Muscle of leg (tissue), 16 donors: ENCODE measurements around the gene STK26. TPM values are rescaled to one million over a fixed set of nuclear protein-coding genes. Genes with fewer than 3 reads are reported as not detected.

Experiments
- DNase-seq: peaks from one replicate; pipeline ENCODE4 v3.0.0; 2013
- H3K27ac ChIP-seq: one replicate; pipeline ENCODE4 v1.5.1; 2013; ENCODE audit warnings: mild to moderate bottlenecking, low read length, control low read depth
- H3K27me3 ChIP-seq: one replicate; pipeline ENCODE4 v1.6.1; 2013; ENCODE audit warnings: low read length; ENCODE audit not compliant: control insufficient read depth, insufficient read depth
- H3K36me3 ChIP-seq: one replicate; pipeline ENCODE4 v1.6.1; 2013; ENCODE audit warnings: low read length; ENCODE audit not compliant: control insufficient read depth, insufficient read depth
- H3K4me1 ChIP-seq: one replicate; pipeline ENCODE4 v1.6.1; 2013; ENCODE audit warnings: low read length; ENCODE audit not compliant: control insufficient read depth, insufficient read depth
- H3K4me3 ChIP-seq: one replicate; pipeline ENCODE4 v1.5.1; 2013; ENCODE audit warnings: low read length, control low read depth
- H3K9me3 ChIP-seq: replicated peaks from 2 replicates; pipeline ENCODE4 v1.6.1; 2013; ENCODE audit warnings: low read depth, low read length; ENCODE audit not compliant: control insufficient read depth
- WGBS: methylation state at CpG from one replicate; pipeline ENCODE4 v1.1.5; 2013; ENCODE audit warnings: missing lambda C conversion rate; ENCODE audit not compliant: insufficient coverage; 5-methylcytosine and 5-hydroxymethylcytosine counted together
- long read RNA-seq, 11 donors: transcript quantifications; one replicate each; lab custom pipeline, GENCODE V29; 2026
- polyA plus RNA-seq, 8 donors: library from polyadenylated mRNA; unstranded; fragments of 120-200 nt; gene quantifications; one replicate each; pipeline versions ENCODE4 v1.2.1 to v1.2.3, GENCODE V29; 2013; ENCODE audit warnings: inconsistent platforms in 1 of 8, low replicate concordance in 1 of 8; ENCODE audit not compliant: insufficient read length in 8 of 8, insufficient read depth in 1 of 8
- total RNA-seq: library from RNA; stranded (reverse); fragments of 120-200 nt; gene quantifications from one replicate; pipeline ENCODE4 v1.2.4, GENCODE V29; 2013

Gene STK26
- total RNA-seq (65.7 TPM), polyA plus RNA-seq (10 to 100 TPM; 40.8 to 73.3 (median 55.7) TPM)
- long read RNA-seq, donor 1, partial matches to known transcripts = 8 of 11 reads
- long read RNA-seq, donor 1, other reads (novel, unspliced or antisense) = 0 of 11 reads
- long read RNA-seq, donor 2, partial matches to known transcripts = 0 of 1 reads
- long read RNA-seq, donor 2, other reads (novel, unspliced or antisense) = 0 of 1 reads
- long read RNA-seq, donor 3, partial matches to known transcripts = 0 of 4 reads
- long read RNA-seq, donor 3, other reads (novel, unspliced or antisense) = 0 of 4 reads
- long read RNA-seq, donor 4, partial matches to known transcripts = 0 of 2 reads
- long read RNA-seq, donor 4, other reads (novel, unspliced or antisense) = 0 of 2 reads
- long read RNA-seq, donor 5, transcript STK26-202 (12 exons, 3,288 nt) = major isoform, 25 of 76 reads
- long read RNA-seq, donor 5, partial matches to known transcripts = 50 of 76 reads
- long read RNA-seq, donor 5, other reads (novel, unspliced or antisense) = 0 of 76 reads
- long read RNA-seq, donor 6, transcript STK26-202 (12 exons, 3,288 nt) = major isoform, 5 of 6 reads
- long read RNA-seq, donor 6, partial matches to known transcripts = 0 of 6 reads
- long read RNA-seq, donor 6, other reads (novel, unspliced or antisense) = 0 of 6 reads
- long read RNA-seq, donor 7, transcript STK26-202 (12 exons, 3,288 nt) = major isoform, 7 of 7 reads
- long read RNA-seq, donor 7, partial matches to known transcripts = 0 of 7 reads
- long read RNA-seq, donor 7, other reads (novel, unspliced or antisense) = 0 of 7 reads
- long read RNA-seq, donor 8, transcript STK26-202 (12 exons, 3,288 nt) = major isoform, 8 of 106 reads
- long read RNA-seq, donor 8, partial matches to known transcripts = 98 of 106 reads
- long read RNA-seq, donor 8, other reads (novel, unspliced or antisense) = 0 of 106 reads
- long read RNA-seq, donor 9, transcript STK26-202 (12 exons, 3,288 nt) = major isoform, 5 of 23 reads
- long read RNA-seq, donor 9, partial matches to known transcripts = 17 of 23 reads
- long read RNA-seq, donor 9, other reads (novel, unspliced or antisense) = 0 of 23 reads
- long read RNA-seq, donor 10, transcript STK26-202 (12 exons, 3,288 nt) = major isoform, 9 of 10 reads
- long read RNA-seq, donor 10, partial matches to known transcripts = 0 of 10 reads
- long read RNA-seq, donor 10, other reads (novel, unspliced or antisense) = 0 of 10 reads
- long read RNA-seq, donor 11, transcript STK26-202 (12 exons, 3,288 nt) = major isoform, 7 of 7 reads
- long read RNA-seq, donor 11, partial matches to known transcripts = 0 of 7 reads
- long read RNA-seq, donor 11, other reads (novel, unspliced or antisense) = 0 of 7 reads

DNA sequence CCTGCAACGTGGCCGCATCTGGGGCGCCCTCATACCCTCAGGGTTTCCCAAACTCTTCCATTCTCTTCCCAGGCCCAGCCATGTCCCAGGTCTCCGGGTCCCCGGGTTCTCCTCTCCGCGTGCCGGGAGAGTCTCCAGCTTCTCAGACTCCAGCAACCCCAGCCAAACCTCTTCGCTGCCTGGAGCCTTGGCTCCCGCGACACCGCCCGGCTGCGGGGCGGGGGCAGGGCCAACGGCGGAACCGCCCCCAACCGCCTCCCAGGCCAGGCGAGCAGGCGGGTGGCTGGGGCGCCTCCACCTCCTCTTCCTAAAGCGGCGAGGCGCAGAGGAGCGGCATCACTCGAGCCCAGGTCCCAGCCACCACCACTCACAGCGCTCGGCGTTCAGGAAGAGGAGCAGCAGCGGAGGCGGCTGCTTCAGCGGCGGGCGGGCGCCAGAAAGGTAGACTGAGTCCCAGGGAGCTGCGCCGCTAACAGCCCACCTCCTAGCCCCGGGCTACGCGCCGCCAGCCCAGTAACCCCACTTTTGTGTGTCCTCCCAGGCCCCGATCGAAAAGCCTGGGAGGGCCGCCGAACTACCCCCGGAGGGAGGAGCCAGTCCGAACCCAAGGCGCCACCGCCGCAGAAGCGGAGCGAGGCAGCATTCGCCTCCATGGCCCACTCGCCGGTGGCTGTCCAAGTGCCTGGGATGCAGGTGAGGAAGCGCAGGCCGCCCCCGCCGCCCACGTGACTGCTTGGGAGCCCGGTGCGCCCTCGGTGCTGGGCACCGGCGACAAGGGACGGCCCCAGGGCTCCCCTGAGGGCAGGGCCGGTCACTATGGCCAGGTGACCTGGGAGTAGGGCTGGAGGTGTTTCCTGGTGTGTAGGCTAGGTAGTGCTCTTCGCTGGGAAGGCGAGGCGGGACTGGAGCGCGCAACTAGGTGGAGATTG is at the start of gene STK26:
TSS of gene STK26 (plus strand) at position 336 of the 929 bp plus-strand sequence. CDS start at position 652, 316 bp downstream.
- Histone ChIP-seq H3K4me3 (peak within 1 kb of the TSS; percentile 77), H3K27ac (peak within 1 kb of the TSS; percentile 79), H3K9me3 (no peaks in the 10 kb centered on the region), H3K27me3 (peaks cover 39% of the 10 kb centered on the region), H3K36me3 (no peaks in the 10 kb centered on the region), H3K4me1 (peaks cover 7% of the 10 kb centered on the region)
- DNase-seq = peak; percentile 88
- WGBS = 25% methylated on average over 70 of the region's 73 CpGs

DNA sequence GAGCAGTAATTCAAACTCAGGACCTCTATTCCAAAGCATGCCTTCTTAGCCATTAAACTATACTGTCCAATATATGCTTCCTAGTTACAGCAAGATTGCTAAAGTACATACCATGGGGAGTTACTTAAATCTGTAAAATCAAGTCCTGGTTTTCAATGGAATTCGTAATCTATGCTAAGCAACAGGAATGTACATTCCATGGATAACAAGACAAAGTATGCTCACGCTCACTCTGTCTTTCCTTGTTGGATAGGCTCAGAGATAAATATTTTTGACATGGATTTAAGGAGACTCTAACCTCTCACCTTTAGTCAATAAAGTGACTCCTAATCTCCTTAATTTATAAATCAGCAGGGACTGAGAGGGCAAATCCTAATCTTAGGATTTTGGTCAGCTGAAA is 47.3 kb upstream of the STK26 start:
- WGBS = no CpG with 5 or more reads among the region's 2 CpGs
- H3K27ac ChIP-seq = no peak overlapping the region
- H3K9me3 ChIP-seq = no peaks in the 10 kb centered on the region
- H3K27me3 ChIP-seq = peaks cover 20% of the 10 kb centered on the region
- DNase-seq = no peak
- no peak overlapping the region for H3K4me3 ChIP-seq
- H3K4me1 ChIP-seq = no peaks in the 10 kb centered on the region
- H3K36me3 ChIP-seq = no peaks in the 10 kb centered on the region

- Histone ChIP-seq H3K36me3 (no peaks in the 10 kb centered on the region), H3K27me3 (peaks cover 15% of the 10 kb centered on the region), H3K27ac (no peak overlapping the region)
These were observed 45.5 kb upstream of the STK26 start for GRCh38 chrX:131977619-131978018.

GRCh38 chrX:131979116-131979515 is 44.0 kb upstream of the STK26 start:
- no peaks in the 10 kb centered on the region for H3K4me1 ChIP-seq
- no peaks in the 10 kb centered on the region for H3K9me3 ChIP-seq
- H3K27me3 ChIP-seq = peaks cover 15% of the 10 kb centered on the region
- DNase-seq = no peak
- H3K4me3 ChIP-seq = no peak overlapping the region
- H3K36me3 ChIP-seq = no peaks in the 10 kb centered on the region
- no peak overlapping the region for H3K27ac ChIP-seq

More at GRCh38 chrX:131977619-131978018, 45.5 kb upstream of the STK26 start:
- Histone ChIP-seq H3K4me3 (no peak overlapping the region), H3K4me1 (no peaks in the 10 kb centered on the region), H3K9me3 (no peaks in the 10 kb centered on the region)
- WGBS = 68% methylated on average over 2 of the region's 3 CpGs
- no peak for DNase-seq

DNA sequence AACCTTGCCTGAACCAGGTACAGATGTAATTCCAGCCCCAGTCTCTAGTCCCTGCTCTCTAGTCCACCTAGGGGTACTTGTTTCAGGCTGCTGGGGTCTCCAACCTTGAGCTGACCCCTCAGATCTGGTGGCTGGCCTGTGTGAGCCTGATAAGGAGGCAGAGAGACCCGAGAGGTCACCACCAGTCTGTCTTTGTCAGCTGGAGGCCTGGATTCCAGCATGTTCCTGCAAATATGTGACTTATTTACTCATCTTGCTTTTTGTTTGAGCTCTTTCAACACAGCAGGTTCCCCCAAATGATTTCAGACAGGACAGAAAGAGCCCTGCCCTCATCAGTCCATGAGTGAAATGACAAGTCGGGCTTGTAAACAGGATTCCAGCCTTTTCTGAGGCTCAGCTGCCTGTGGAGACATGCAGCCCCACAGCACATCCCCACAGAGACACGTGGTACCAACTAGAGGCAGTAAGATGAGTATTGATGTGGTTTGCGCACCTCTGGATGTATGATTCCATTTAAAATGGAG is 37.5 kb upstream of the STK26 start:
- Histone ChIP-seq H3K4me1 (peaks cover 2% of the 10 kb centered on the region), H3K4me3 (no peak overlapping the region), H3K9me3 (no peaks in the 10 kb centered on the region), H3K27me3 (peaks cover 24% of the 10 kb centered on the region), H3K36me3 (no peaks in the 10 kb centered on the region), H3K27ac (no peak overlapping the region)
- WGBS = 67% methylated on average over 4 of the region's 4 CpGs
- no peak for DNase-seq

GRCh38 chrX:131987252-131987651 is 35.9 kb upstream of the STK26 start:
- Histone ChIP-seq H3K36me3 (no peaks in the 10 kb centered on the region), H3K9me3 (no peaks in the 10 kb centered on the region), H3K4me1 (peaks cover 2% of the 10 kb centered on the region), H3K4me3 (no peak overlapping the region), H3K27me3 (peaks cover 22% of the 10 kb centered on the region), H3K27ac (no peak overlapping the region)
- 46% methylated on average over 3 of the region's 5 CpGs for WGBS
- DNase-seq = peak; percentile 19

DNA sequence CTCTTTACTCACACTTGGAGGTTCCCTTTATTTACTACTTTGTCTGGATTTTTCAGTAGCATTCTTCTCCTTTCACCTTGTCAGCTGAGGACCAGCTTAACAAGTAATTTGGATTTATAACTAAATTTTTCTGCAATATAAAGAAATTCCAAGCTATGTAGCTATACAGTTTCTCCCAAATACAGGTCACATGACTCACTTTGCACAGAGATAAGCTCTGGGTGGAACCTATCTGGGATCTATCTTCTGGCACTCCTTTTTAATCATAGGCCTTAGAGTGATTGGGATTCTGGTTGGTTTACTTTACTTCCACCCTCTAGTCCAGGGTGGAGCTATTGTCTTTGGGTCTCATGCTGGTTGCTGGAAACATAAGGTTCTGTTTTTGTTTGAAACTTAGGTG is 34.9 kb upstream of the STK26 start:
- Histone ChIP-seq H3K4me3 (no peak overlapping the region), H3K36me3 (no peaks in the 10 kb centered on the region), H3K9me3 (no peaks in the 10 kb centered on the region), H3K27me3 (peaks cover 22% of the 10 kb centered on the region), H3K4me1 (peaks cover 2% of the 10 kb centered on the region), H3K27ac (no peak overlapping the region)
- no peak for DNase-seq

DNA sequence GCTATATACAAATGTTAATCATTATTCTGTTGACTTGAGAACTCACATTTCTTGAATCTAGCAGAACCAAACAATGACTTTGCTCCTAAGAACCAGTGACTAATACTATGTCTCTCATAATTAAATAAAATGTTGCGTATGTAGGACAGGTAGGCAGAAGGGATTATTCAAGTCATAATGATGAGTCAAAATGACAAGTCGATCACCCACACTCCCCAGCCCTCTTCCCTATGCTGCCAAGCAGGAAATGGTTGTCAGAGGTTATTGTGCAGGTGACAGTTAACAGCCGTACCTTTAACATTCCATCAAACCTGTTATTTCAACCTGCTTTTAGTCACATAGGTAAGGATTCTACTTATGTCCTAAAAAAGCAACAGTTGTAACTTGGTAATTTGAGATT is 22.0 kb upstream of the STK26 start:
- H3K36me3 ChIP-seq = no peaks in the 10 kb centered on the region
- H3K9me3 ChIP-seq = no peaks in the 10 kb centered on the region
- DNase-seq = no peak
- H3K4me1 ChIP-seq = no peaks in the 10 kb centered on the region
- no peak overlapping the region for H3K4me3 ChIP-seq
- H3K27ac ChIP-seq = no peak overlapping the region
- peaks cover 14% of the 10 kb centered on the region for H3K27me3 ChIP-seq
- no CpG with 5 or more reads among the region's 3 CpGs for WGBS

DNA sequence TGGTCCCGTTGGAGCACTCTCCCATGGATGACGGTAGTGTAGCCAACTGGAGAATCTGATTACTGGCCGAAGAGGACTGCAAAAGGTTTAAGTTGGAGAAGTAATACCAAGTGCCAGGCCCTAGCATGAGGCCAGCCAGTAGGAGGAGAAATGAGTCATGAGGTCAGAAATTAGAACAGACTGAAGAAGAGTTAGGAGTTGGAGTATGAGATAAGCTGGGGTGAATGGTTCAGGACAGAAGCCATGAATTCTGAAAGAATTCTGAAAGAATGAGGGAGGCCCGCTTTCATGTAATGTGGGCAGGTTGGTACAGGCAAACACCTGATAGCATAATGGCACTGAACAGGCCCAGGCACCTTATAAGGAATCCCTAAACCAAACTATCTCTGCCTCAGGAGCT is 18.4 kb upstream of the STK26 start:
- Histone ChIP-seq H3K36me3 (no peaks in the 10 kb centered on the region), H3K9me3 (no peaks in the 10 kb centered on the region), H3K27ac (no peak overlapping the region), H3K27me3 (peaks cover 19% of the 10 kb centered on the region), H3K4me3 (no peak overlapping the region), H3K4me1 (no peaks in the 10 kb centered on the region)
- WGBS = 48% methylated on average over 3 of the region's 4 CpGs
- no peak for DNase-seq
